Measurements from ENCODE around the gene SLC26A4.
A peak's percentile ranks its signal among the peaks of the same experiment; 100 is the strongest.

The SLC26A4 gene

GRCh38 chr7:107697321-107698049, 36.9 kb downstream of the SLC26A4 start:
- DNase-seq: no peak

- no peak for DNase-seq
Observed at GRCh38 chr7:107700570-107700969, 39.9 kb downstream of the SLC26A4 start.

GRCh38 chr7:107701191-107701590, 40.6 kb downstream of the SLC26A4 start:
- no peak for DNase-seq

GRCh38 chr7:107703219-107703618, 42.6 kb downstream of the SLC26A4 start:
- peak in 1 of 6 experiments; percentile 2 for DNase-seq

- DNase-seq: no peak
Observed at GRCh38 chr7:107703872-107704271, 43.2 kb downstream of the SLC26A4 start.

GRCh38 chr7:107708956-107709355, 48.3 kb downstream of the SLC26A4 start:
- no peak for DNase-seq

- DNase-seq: no peak
Observed at GRCh38 chr7:107711301-107711700, 50.7 kb downstream of the SLC26A4 start.

- no peak for DNase-seq
Observed at GRCh38 chr7:107712025-107712424, 51.4 kb downstream of the SLC26A4 start.

- no peak for DNase-seq
Observed at GRCh38 chr7:107712896-107713295, 52.3 kb downstream of the SLC26A4 start.

- DNase-seq: no peak
Observed at GRCh38 chr7:107715531-107715930, 54.9 kb downstream of the SLC26A4 start.

GRCh38 chr7:107718456-107719193, 58.0 kb downstream of the SLC26A4 start:
- DNase-seq: no peak

GRCh38 chr7:107721286-107721685, 60.7 kb downstream of the SLC26A4 start:
- DNase-seq: no peak

- no peak for DNase-seq
Observed at GRCh38 chr7:107723255-107723654, 62.6 kb downstream of the SLC26A4 start.

- DNase-seq: peak in 5 of 6 experiments; percentile 4 to 53 (median 19)
Observed at GRCh38 chr7:107725138-107725740, 64.6 kb downstream of the SLC26A4 start.

GRCh38 chr7:107726356-107727130, 65.9 kb downstream of the SLC26A4 start:
- DNase-seq: no peak

- no peak for DNase-seq
Observed at GRCh38 chr7:107728276-107728675, 67.6 kb downstream of the SLC26A4 start.

- no peak for DNase-seq
Observed at GRCh38 chr7:107742678-107743566, 82.3 kb downstream of the SLC26A4 start.

- peak; percentile 93 to 96 (median 94) for DNase-seq
Observed at GRCh38 chr7:107743567-107744344, 83.1 kb downstream of the SLC26A4 start, which contains the start of gene CBLL1. Gene CBLL1 (plus strand): TSS chr7:107744142. CDS start chr7:107744164, 22 bp downstream.

GRCh38 chr7:107744345-107744750, 83.7 kb downstream of the SLC26A4 start:
- DNase-seq: peak in 1 of 6 experiments; percentile 23

GRCh38 chr7:107746006-107746405, 85.4 kb downstream of the SLC26A4 start:
- DNase-seq: no peak

GRCh38 chr7:107751113-107751512, 90.5 kb downstream of the SLC26A4 start:
- DNase-seq: no peak
